HepG2 (cell line): ENCODE data around the gene HMBS. TPM values are rescaled to one million over a fixed set of nuclear protein-coding genes. Genes with fewer than 3 reads are reported as not detected.

Experiments used
- ARHGAP35 ChIP-seq: sonication (generic); formaldehyde crosslinking; IDR thresholded peaks from 2 replicates; pipeline ENCODE4 v1.9.0; 2022; ENCODE audit warnings: mild to moderate bottlenecking, inconsistent platforms, moderate library complexity, missing genetic modification reagents, borderline replicate concordance
- ARNTL ChIP-seq: sonication (generic); formaldehyde crosslinking; IDR thresholded peaks from 2 replicates; pipeline ENCODE4 v1.4.0; 2020; ENCODE audit warnings: mild to moderate bottlenecking, missing genetic modification reagents
- BORCS8-MEF2B ChIP-seq: sonication (generic); formaldehyde crosslinking; IDR thresholded peaks from 2 replicates; pipeline ENCODE4 v1.8.0; 2022; ENCODE audit warnings: mild to moderate bottlenecking, missing genetic modification reagents
- DNMT1 ChIP-seq: sonication (generic); formaldehyde crosslinking; IDR thresholded peaks from 2 replicates; pipeline ENCODE4 v1.5.1; 2020; ENCODE audit warnings: mild to moderate bottlenecking, missing genetic modification reagents
- ESRRA ChIP-seq: sonication (generic); formaldehyde crosslinking; IDR thresholded peaks from 2 replicates; pipeline ENCODE4 v1.5.1; 2020; ENCODE audit warnings: mild to moderate bottlenecking, low read depth, missing genetic modification reagents
- FOSL2 ChIP-seq: sonication (generic); formaldehyde crosslinking; IDR thresholded peaks from 2 replicates; pipeline ENCODE4 v1.4.0; 2020; ENCODE audit warnings: missing genetic modification reagents
- HNRNPK ChIP-seq: fragments of 200-400 bp; formaldehyde crosslinking; IDR thresholded peaks from 2 replicates; pipeline ENCODE4 v1.6.1; 2018; ENCODE audit warnings: low read length, low read depth, moderate library complexity, mild to moderate bottlenecking; ENCODE audit not compliant: poor library complexity, severe bottlenecking
- HNRNPUL1 ChIP-seq: fragments of 200-400 bp; formaldehyde crosslinking; IDR thresholded peaks from 2 replicates; pipeline ENCODE4 v1.6.1; 2017; ENCODE audit warnings: low read depth, mild to moderate bottlenecking, low read length, moderate library complexity
- ISX ChIP-seq: sonication (generic); formaldehyde crosslinking; conservative IDR thresholded peaks from 2 replicates; pipeline ENCODE4 v1.5.0; 2020; ENCODE audit warnings: missing genetic modification reagents
- MAZ ChIP-seq, 2 experiments: sonication (generic) in 1 of 2; formaldehyde crosslinking in 1 of 2; IDR thresholded peaks; 2 replicates each; pipeline versions ENCODE4 v1.5.0 to v1.6.1; 2012 to 2020; ENCODE audit warnings: low read depth in 2 of 2, mild to moderate bottlenecking in 2 of 2, borderline replicate concordance in 1 of 2, improper control_type of control experiment in 1 of 2, low read length in 1 of 2, missing genetic modification reagents in 1 of 2, moderate library complexity in 1 of 2
- PLRG1 ChIP-seq: fragments of 450-650 bp; conservative IDR thresholded peaks from 2 replicates; pipeline ENCODE4 v1.6.1; 2016
- SMAD3 ChIP-seq: sonication (generic); formaldehyde crosslinking; IDR thresholded peaks from 2 replicates; pipeline ENCODE4 v1.4.0; 2020; ENCODE audit warnings: missing genetic modification reagents
- SMYD3 ChIP-seq: sonication (generic); formaldehyde crosslinking; IDR thresholded peaks from 2 replicates; pipeline ENCODE4 v1.8.1; 2023; ENCODE audit warnings: mild to moderate bottlenecking, missing genetic modification reagents
- SNAPC2 ChIP-seq: sonication (generic); formaldehyde crosslinking; IDR thresholded peaks from 2 replicates; pipeline ENCODE4 v1.8.1; 2022; ENCODE audit warnings: mild to moderate bottlenecking, missing genetic modification reagents
- YY1 ChIP-seq: IDR thresholded peaks from 2 replicates; pipeline ENCODE4 v1.6.1; 2011; ENCODE audit warnings: low read length, low read depth, moderate library complexity, mild to moderate bottlenecking; ENCODE audit not compliant: insufficient read depth, insufficient replicate concordance
- ZNF615 ChIP-seq: sonication (generic); formaldehyde crosslinking; IDR thresholded peaks from 2 replicates; pipeline ENCODE4 v1.5.0; 2020; ENCODE audit warnings: mild to moderate bottlenecking, missing genetic modification reagents, borderline replicate concordance
- ZNF619 ChIP-seq: sonication (generic); formaldehyde crosslinking; IDR thresholded peaks from 2 replicates; pipeline ENCODE4 v1.4.0; 2020; ENCODE audit warnings: mild to moderate bottlenecking, missing genetic modification reagents
- polyA plus RNA-seq, 8 experiments: library from polyadenylated mRNA; depleted of rRNA in 3 of 8; stranded (reverse) in 7 of 8; unstranded in 1 of 8; fragments of >200 nt; fragmentation: Illumina TruSeq in 4 of 8; extraction: Trizol in 4 of 8; gene quantifications; 2 replicates each; pipeline versions ENCODE4 v1.2.1 to v1.2.3, GENCODE V29; 2011 to 2016; ENCODE audit warnings: low read depth in 4 of 8, missing spikeins in 1 of 8, mixed read lengths in 1 of 8; ENCODE audit not compliant: insufficient read depth in 1 of 8
- total RNA-seq, 5 experiments: library from RNA; depleted of rRNA; stranded (reverse); fragments of >200 nt; fragmentation: Illumina TruSeq; extraction: Trizol; gene quantifications; 2 replicates each; pipeline ENCODE4 v1.2.3, GENCODE V29; 2016; ENCODE audit warnings: low read depth in 1 of 5
- TF ChIP-seq, protein P1 (sequence below): sonication (generic); formaldehyde crosslinking; IDR thresholded peaks from 2 replicates; pipeline ENCODE4 v1.4.0; 2020; ENCODE audit warnings: missing genetic modification reagents
- TF ChIP-seq, protein P2 (sequence below): sonication (generic); formaldehyde crosslinking; conservative IDR thresholded peaks from 2 replicates; pipeline ENCODE4 v1.5.0; 2020; ENCODE audit warnings: missing genetic modification reagents
- TF ChIP-seq, protein P3 (sequence below): sonication (generic); formaldehyde crosslinking; IDR thresholded peaks from 2 replicates; pipeline ENCODE4 v1.9.0; 2021; ENCODE audit warnings: mild to moderate bottlenecking, missing genetic modification reagents

HMBS gene
- total and polyA plus RNA-seq, 2 of the 13 experiments (the other 11 are each of a cell fraction or from before 2014, with no cell fraction given) = 9.4 to 46.9 TPM

DNA sequence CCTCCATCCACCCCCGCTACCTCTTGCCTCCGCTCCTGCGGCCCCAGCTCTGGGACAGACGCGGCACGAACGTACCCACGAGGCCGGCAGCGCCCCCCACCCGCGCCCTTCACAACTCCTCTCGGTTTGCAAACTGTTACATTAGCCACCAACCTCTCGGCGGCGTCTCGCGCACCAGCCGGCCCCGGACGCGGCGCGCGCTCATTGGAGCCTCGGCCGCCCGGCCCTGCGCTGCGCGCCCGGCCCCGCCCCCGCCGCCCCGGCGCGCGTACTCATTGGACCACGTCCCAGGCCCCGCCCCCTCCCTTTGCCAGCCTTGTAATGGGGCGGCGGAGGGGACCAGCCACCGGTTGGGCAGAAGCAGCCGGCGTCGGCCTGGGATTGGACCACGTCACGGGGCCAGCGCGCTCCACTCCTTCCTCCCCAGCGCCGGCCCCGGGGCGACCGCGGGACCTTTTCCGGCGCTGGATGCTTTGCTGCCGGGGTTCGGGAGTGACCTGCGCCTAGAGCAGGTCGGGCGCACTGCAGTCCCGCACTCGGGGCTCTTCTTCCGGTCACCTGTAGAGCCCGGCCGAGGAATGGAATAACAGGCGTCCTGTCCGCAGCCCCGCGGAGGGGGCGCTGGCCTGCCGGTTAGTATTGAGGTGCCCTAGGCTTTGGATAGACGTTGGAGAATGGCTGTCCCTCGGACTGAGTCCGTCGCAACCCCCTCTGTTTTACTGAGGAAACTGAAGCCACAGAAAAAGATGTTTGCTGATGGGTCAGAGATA is 27.5 kb upstream of the HMBS start, which contains the start of gene HYOU1 (continued):
- no peak for TF ChIP-seq ESRRA (CRISPR knock-in tag)
- TF ChIP-seq HNRNPK = no peak
- TF ChIP-seq ZNF615 (CRISPR knock-in tag) = no peak
- no peak for TF ChIP-seq DNMT1
- TF ChIP-seq ARNTL (CRISPR knock-in tag) = no peak
- TF ChIP-seq, protein P1, sequence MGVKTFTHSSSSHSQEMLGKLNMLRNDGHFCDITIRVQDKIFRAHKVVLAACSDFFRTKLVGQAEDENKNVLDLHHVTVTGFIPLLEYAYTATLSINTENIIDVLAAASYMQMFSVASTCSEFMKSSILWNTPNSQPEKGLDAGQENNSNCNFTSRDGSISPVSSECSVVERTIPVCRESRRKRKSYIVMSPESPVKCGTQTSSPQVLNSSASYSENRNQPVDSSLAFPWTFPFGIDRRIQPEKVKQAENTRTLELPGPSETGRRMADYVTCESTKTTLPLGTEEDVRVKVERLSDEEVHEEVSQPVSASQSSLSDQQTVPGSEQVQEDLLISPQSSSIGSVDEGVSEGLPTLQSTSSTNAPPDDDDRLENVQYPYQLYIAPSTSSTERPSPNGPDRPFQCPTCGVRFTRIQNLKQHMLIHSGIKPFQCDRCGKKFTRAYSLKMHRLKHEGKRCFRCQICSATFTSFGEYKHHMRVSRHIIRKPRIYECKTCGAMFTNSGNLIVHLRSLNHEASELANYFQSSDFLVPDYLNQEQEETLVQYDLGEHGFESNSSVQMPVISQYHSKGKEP (CRISPR knock-in tag) = no peak
- TF ChIP-seq PLRG1 = no peak
- TF ChIP-seq HNRNPUL1 = no peak
- TF ChIP-seq YY1 = peak; percentile 61
- TF ChIP-seq FOSL2 = no peak
- no peak for TF ChIP-seq ZNF619 (CRISPR knock-in tag)
- no peak; the same call in 1 of the 2 replicates for TF ChIP-seq ARHGAP35 (CRISPR knock-in tag)
- TF ChIP-seq BORCS8-MEF2B = peak; percentile 59
- TF ChIP-seq SNAPC2 (CRISPR knock-in tag) = no peak
- no peak for TF ChIP-seq SMYD3 (CRISPR knock-in tag)
- peak; percentile 64 for TF ChIP-seq MAZ (IDR thresholded peaks at IDR 0.05; ENCODE audit: borderline replicate concordance, low read depth, low read length)
- peak; percentile 64; the same call in 1 of the 2 replicates for TF ChIP-seq MAZ (CRISPR knock-in tag; IDR thresholded peaks at IDR 0.05; ENCODE audit: low read depth)
- TF ChIP-seq SMAD3 (CRISPR knock-in tag) = peak; percentile 18; the same call in 1 of the 2 replicates
- TF ChIP-seq, protein P2, sequence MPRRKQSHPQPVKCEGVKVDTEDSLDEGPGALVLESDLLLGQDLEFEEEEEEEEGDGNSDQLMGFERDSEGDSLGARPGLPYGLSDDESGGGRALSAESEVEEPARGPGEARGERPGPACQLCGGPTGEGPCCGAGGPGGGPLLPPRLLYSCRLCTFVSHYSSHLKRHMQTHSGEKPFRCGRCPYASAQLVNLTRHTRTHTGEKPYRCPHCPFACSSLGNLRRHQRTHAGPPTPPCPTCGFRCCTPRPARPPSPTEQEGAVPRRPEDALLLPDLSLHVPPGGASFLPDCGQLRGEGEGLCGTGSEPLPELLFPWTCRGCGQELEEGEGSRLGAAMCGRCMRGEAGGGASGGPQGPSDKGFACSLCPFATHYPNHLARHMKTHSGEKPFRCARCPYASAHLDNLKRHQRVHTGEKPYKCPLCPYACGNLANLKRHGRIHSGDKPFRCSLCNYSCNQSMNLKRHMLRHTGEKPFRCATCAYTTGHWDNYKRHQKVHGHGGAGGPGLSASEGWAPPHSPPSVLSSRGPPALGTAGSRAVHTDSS = no peak
- TF ChIP-seq ISX (CRISPR knock-in tag) = no peak
- TF ChIP-seq, protein P3, sequence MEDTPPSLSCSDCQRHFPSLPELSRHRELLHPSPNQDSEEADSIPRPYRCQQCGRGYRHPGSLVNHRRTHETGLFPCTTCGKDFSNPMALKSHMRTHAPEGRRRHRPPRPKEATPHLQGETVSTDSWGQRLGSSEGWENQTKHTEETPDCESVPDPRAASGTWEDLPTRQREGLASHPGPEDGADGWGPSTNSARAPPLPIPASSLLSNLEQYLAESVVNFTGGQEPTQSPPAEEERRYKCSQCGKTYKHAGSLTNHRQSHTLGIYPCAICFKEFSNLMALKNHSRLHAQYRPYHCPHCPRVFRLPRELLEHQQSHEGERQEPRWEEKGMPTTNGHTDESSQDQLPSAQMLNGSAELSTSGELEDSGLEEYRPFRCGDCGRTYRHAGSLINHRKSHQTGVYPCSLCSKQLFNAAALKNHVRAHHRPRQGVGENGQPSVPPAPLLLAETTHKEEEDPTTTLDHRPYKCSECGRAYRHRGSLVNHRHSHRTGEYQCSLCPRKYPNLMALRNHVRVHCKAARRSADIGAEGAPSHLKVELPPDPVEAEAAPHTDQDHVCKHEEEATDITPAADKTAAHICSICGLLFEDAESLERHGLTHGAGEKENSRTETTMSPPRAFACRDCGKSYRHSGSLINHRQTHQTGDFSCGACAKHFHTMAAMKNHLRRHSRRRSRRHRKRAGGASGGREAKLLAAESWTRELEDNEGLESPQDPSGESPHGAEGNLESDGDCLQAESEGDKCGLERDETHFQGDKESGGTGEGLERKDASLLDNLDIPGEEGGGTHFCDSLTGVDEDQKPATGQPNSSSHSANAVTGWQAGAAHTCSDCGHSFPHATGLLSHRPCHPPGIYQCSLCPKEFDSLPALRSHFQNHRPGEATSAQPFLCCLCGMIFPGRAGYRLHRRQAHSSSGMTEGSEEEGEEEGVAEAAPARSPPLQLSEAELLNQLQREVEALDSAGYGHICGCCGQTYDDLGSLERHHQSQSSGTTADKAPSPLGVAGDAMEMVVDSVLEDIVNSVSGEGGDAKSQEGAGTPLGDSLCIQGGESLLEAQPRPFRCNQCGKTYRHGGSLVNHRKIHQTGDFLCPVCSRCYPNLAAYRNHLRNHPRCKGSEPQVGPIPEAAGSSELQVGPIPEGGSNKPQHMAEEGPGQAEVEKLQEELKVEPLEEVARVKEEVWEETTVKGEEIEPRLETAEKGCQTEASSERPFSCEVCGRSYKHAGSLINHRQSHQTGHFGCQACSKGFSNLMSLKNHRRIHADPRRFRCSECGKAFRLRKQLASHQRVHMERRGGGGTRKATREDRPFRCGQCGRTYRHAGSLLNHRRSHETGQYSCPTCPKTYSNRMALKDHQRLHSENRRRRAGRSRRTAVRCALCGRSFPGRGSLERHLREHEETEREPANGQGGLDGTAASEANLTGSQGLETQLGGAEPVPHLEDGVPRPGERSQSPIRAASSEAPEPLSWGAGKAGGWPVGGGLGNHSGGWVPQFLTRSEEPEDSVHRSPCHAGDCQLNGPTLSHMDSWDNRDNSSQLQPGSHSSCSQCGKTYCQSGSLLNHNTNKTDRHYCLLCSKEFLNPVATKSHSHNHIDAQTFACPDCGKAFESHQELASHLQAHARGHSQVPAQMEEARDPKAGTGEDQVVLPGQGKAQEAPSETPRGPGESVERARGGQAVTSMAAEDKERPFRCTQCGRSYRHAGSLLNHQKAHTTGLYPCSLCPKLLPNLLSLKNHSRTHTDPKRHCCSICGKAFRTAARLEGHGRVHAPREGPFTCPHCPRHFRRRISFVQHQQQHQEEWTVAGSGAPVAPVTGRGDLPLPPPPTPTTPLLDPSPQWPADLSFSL (CRISPR knock-in tag) = no peak
